ENCODE results near the gene C16orf54.
"Not testable (repeated sequence)": the region's sequence is repeated elsewhere in the genome, so short reads cannot be mapped to it uniquely, and the experiment has no call there.

The C16orf54 gene

GRCh38 chr16:29745853-29746345 is at the start of gene C16orf54:
TSS of gene C16orf54 (minus strand) at chr16:29745990. CDS start at chr16:29744951, 1,039 bp downstream.
- TF ChIP-seq CTCF (IDR thresholded peaks at IDR 0.05; ENCODE audit: low read depth, low read length), result no peak
- H3K4me3 ChIP-seq (replicated peaks in 1 of 2; ENCODE audit: low read depth in 2 of 2, low read length in 2 of 2), result no peak within 1 kb of the TSS
- DNase-seq (ENCODE audit: low read depth in 2 of 2), result no peak

- H3K4me3 ChIP-seq (replicated peaks in 1 of 2; ENCODE audit: low read depth in 2 of 2, low read length in 2 of 2), result no peak overlapping the region
- no peak for TF ChIP-seq CTCF (IDR thresholded peaks at IDR 0.05; ENCODE audit: low read depth, low read length)
- DNase-seq (ENCODE audit: low read depth in 2 of 2), result no peak
Measured at GRCh38 chr16:29794231-29794710, 48.5 kb upstream of the C16orf54 start.

- DNase-seq (ENCODE audit: low read depth in 2 of 2); H3K4me3 ChIP-seq (replicated peaks in 1 of 2; ENCODE audit: low read depth in 2 of 2, low read length in 2 of 2): not testable (repeated sequence)
Measured at GRCh38 chr16:29793153-29793552, 47.4 kb upstream of the C16orf54 start.

- no peak for TF ChIP-seq CTCF (IDR thresholded peaks at IDR 0.05; ENCODE audit: low read depth, low read length)
- peak overlapping the region in 1 of 2 donors; percentile 97 for H3K4me3 ChIP-seq (replicated peaks in 1 of 2; ENCODE audit: low read depth in 2 of 2, low read length in 2 of 2)
- no peak for DNase-seq (ENCODE audit: low read depth in 2 of 2)
Measured at GRCh38 chr16:29791845-29792807, 46.3 kb upstream of the C16orf54 start.

GRCh38 chr16:29790949-29791844 is 45.4 kb upstream of the C16orf54 start:
- peak overlapping the region; percentile 96 to 97 for H3K4me3 ChIP-seq (replicated peaks in 1 of 2; ENCODE audit: low read depth in 2 of 2, low read length in 2 of 2)
- TF ChIP-seq CTCF (IDR thresholded peaks at IDR 0.05; ENCODE audit: low read depth, low read length), result no peak
- DNase-seq (ENCODE audit: low read depth in 2 of 2), result peak in 1 of 2 donors; percentile 16

- peak; percentile 73 for TF ChIP-seq CTCF (IDR thresholded peaks at IDR 0.05; ENCODE audit: low read depth, low read length)
- peak within 1 kb of the TSS; percentile 96 to 97 for H3K4me3 ChIP-seq (replicated peaks in 1 of 2; ENCODE audit: low read depth in 2 of 2, low read length in 2 of 2)
- DNase-seq (ENCODE audit: low read depth in 2 of 2), result peak; percentile 99
Measured at GRCh38 chr16:29790183-29790948, 44.6 kb upstream of the C16orf54 start, which contains the start of gene KIF22. TSS of gene KIF22 (plus strand) at chr16:29790751. CDS start at chr16:29790760, 9 bp downstream.

Measured in cardiac fibroblast (primary cell).